Activated T-cell treated with anti-CD3 and anti-CD28 coated beads, Interleukin-2, amount 50 U/mL, for 4 hours (primary cell): Measurements from ENCODE around the gene WRAP53. TPM values are rescaled to one million over a fixed set of nuclear protein-coding genes. Genes with fewer than 3 reads are reported as not detected.
"Not testable (repeated sequence)": the region's sequence is repeated elsewhere in the genome, so short reads cannot be mapped to it uniquely, and the experiment has no call there.

Source experiments
- ATAC-seq, 2 donors: fragments of 200-7000 bp; cut with Tn5 transposase; one replicate each; pipeline ENCODE4 v1.10.0; 2021
- DNase-seq: peaks from one replicate; pipeline ENCODE4 v3.0.0-alpha.2; 2020
- H3K27me3 Mint-ChIP-seq: one replicate; pipeline ENCODE4 v1.8.0; 2021; ENCODE audit warnings: low read depth, mixed read lengths
- H3K36me3 Mint-ChIP-seq: one replicate; pipeline ENCODE4 v1.8.0; 2022; ENCODE audit warnings: mixed read lengths; ENCODE audit not compliant: insufficient read depth
- H3K4me1 Mint-ChIP-seq: one replicate; pipeline ENCODE4 v1.8.0; 2021; ENCODE audit warnings: low read depth, mixed read lengths
- H3K4me3 Mint-ChIP-seq: one replicate; pipeline ENCODE4 v1.8.0; 2021; ENCODE audit warnings: mild to moderate bottlenecking, moderate library complexity, mixed read lengths
- H3K9me3 Mint-ChIP-seq: one replicate; pipeline ENCODE4 v1.8.0; 2021; ENCODE audit warnings: mixed read lengths
- total RNA-seq, 3 donors: library from RNA; stranded (reverse); gene quantifications; one replicate each; pipeline ENCODE4 v1.2.1, GENCODE V29; 2021

WRAP53 gene
- 10 to 100 TPM; 27.3 to 34.9 (median 34.3) TPM for total RNA-seq

- ATAC-seq: peak; percentile 78 to 83
- peak within 1 kb of the TSS; percentile 87 for H3K4me3 Mint-ChIP-seq
- H3K4me1 Mint-ChIP-seq: peaks cover 26% of the 10 kb centered on the region
- H3K27me3 Mint-ChIP-seq: no peaks in the 10 kb centered on the region
- DNase-seq: peak; percentile 94
- H3K36me3 Mint-ChIP-seq: peaks cover 20% of the 10 kb centered on the region
- H3K9me3 Mint-ChIP-seq: no peaks in the 10 kb centered on the region
Measured at GRCh38 chr17:7687908-7688807, at the start of gene WRAP53. Gene WRAP53, plus strand, starts transcription at chr17:7688477. Its CDS starts 172 bp downstream, at chr17:7688649.

- ATAC-seq (no peak), DNase-seq (no peak)
- no peak overlapping the region for H3K4me3 Mint-ChIP-seq
- peaks cover 15% of the 10 kb centered on the region for H3K27me3 Mint-ChIP-seq
- H3K36me3 Mint-ChIP-seq: no peaks in the 10 kb centered on the region
- H3K9me3 Mint-ChIP-seq: no peaks in the 10 kb centered on the region
- H3K4me1 Mint-ChIP-seq: peaks cover 3% of the 10 kb centered on the region
Measured at GRCh38 chr17:7640783-7641182, 47.5 kb upstream of the WRAP53 start.

GRCh38 chr17:7641635-7642034 lies 46.6 kb upstream of the WRAP53 start:
- peak in 1 of 2 donors; percentile 43 for ATAC-seq
- not testable (repeated sequence) for H3K36me3 Mint-ChIP-seq, H3K9me3 Mint-ChIP-seq, DNase-seq, H3K4me1 Mint-ChIP-seq, H3K4me3 Mint-ChIP-seq
- peaks cover 23% of the 10 kb centered on the region for H3K27me3 Mint-ChIP-seq

- H3K27me3 Mint-ChIP-seq: peaks cover 39% of the 10 kb centered on the region
- no peaks in the 10 kb centered on the region for H3K36me3 Mint-ChIP-seq
- H3K4me1 Mint-ChIP-seq: peaks cover 5% of the 10 kb centered on the region
- H3K4me3 Mint-ChIP-seq: no peak overlapping the region
- DNase-seq (no peak), ATAC-seq (no peak)
- no peaks in the 10 kb centered on the region for H3K9me3 Mint-ChIP-seq
Measured at GRCh38 chr17:7644775-7645174, 43.5 kb upstream of the WRAP53 start.

GRCh38 chr17:7646457-7646856 lies 41.8 kb upstream of the WRAP53 start:
- peaks cover 53% of the 10 kb centered on the region for H3K27me3 Mint-ChIP-seq
- DNase-seq: no peak
- no peaks in the 10 kb centered on the region for H3K36me3 Mint-ChIP-seq
- ATAC-seq: no peak
- no peaks in the 10 kb centered on the region for H3K9me3 Mint-ChIP-seq
- H3K4me3 Mint-ChIP-seq: no peak overlapping the region
- peaks cover 18% of the 10 kb centered on the region for H3K4me1 Mint-ChIP-seq

- Mint-ChIP-seq H3K9me3 (no peaks in the 10 kb centered on the region), H3K4me1 (peaks cover 20% of the 10 kb centered on the region), H3K4me3 (no peak overlapping the region), H3K36me3 (no peaks in the 10 kb centered on the region), H3K27me3 (peaks cover 54% of the 10 kb centered on the region)
- ATAC-seq (no peak), DNase-seq (no peak)
Measured at GRCh38 chr17:7647018-7647417, 41.3 kb upstream of the WRAP53 start.

- peak within 1 kb of the TSS; percentile 71 for H3K4me3 Mint-ChIP-seq
- H3K9me3 Mint-ChIP-seq: no peaks in the 10 kb centered on the region
- peaks cover 44% of the 10 kb centered on the region for H3K27me3 Mint-ChIP-seq
- peaks cover 17% of the 10 kb centered on the region for H3K4me1 Mint-ChIP-seq
- H3K36me3 Mint-ChIP-seq: no peaks in the 10 kb centered on the region
- DNase-seq (peak; percentile 73), ATAC-seq (peak; percentile 94)
Measured at GRCh38 chr17:7650509-7651096, 37.7 kb upstream of the WRAP53 start, which contains the start of gene ATP1B2. Gene ATP1B2, plus strand, starts transcription at chr17:7650926. Its CDS starts 593 bp downstream, at chr17:7651519.

- peak in 1 of 2 donors; percentile 3 for ATAC-seq
- H3K9me3 Mint-ChIP-seq: no peaks in the 10 kb centered on the region
- peaks cover 17% of the 10 kb centered on the region for H3K4me1 Mint-ChIP-seq
- peaks cover 40% of the 10 kb centered on the region for H3K27me3 Mint-ChIP-seq
- no peaks in the 10 kb centered on the region for H3K36me3 Mint-ChIP-seq
- H3K4me3 Mint-ChIP-seq: peak overlapping the region; percentile 64
- no peak for DNase-seq
Measured at GRCh38 chr17:7651097-7651664, 37.1 kb upstream of the WRAP53 start.

GRCh38 chr17:7651665-7652387 lies 36.5 kb upstream of the WRAP53 start:
- Mint-ChIP-seq H3K36me3 (no peaks in the 10 kb centered on the region), H3K4me3 (peak overlapping the region; percentile 49), H3K27me3 (peaks cover 35% of the 10 kb centered on the region), H3K4me1 (peaks cover 17% of the 10 kb centered on the region), H3K9me3 (no peaks in the 10 kb centered on the region)
- no peak for DNase-seq
- ATAC-seq: no peak

GRCh38 chr17:7652388-7653356 lies 35.6 kb upstream of the WRAP53 start:
- H3K4me1 Mint-ChIP-seq: peaks cover 17% of the 10 kb centered on the region
- DNase-seq (no peak), ATAC-seq (no peak)
- H3K36me3 Mint-ChIP-seq: no peaks in the 10 kb centered on the region
- no peak overlapping the region for H3K4me3 Mint-ChIP-seq
- no peaks in the 10 kb centered on the region for H3K9me3 Mint-ChIP-seq
- H3K27me3 Mint-ChIP-seq: peaks cover 31% of the 10 kb centered on the region

GRCh38 chr17:7654832-7655540 lies 33.3 kb upstream of the WRAP53 start:
- no peaks in the 10 kb centered on the region for H3K36me3 Mint-ChIP-seq
- H3K4me1 Mint-ChIP-seq: peaks cover 14% of the 10 kb centered on the region
- no peaks in the 10 kb centered on the region for H3K9me3 Mint-ChIP-seq
- no peak overlapping the region for H3K4me3 Mint-ChIP-seq
- no peak for DNase-seq
- peaks cover 17% of the 10 kb centered on the region for H3K27me3 Mint-ChIP-seq
- no peak for ATAC-seq

- DNase-seq (no peak), ATAC-seq (no peak)
- peaks cover 12% of the 10 kb centered on the region for H3K27me3 Mint-ChIP-seq
- no peak overlapping the region for H3K4me3 Mint-ChIP-seq
- peaks cover 9% of the 10 kb centered on the region for H3K4me1 Mint-ChIP-seq
- no peaks in the 10 kb centered on the region for H3K9me3 Mint-ChIP-seq
- no peaks in the 10 kb centered on the region for H3K36me3 Mint-ChIP-seq
Measured at GRCh38 chr17:7655541-7655840, 32.8 kb upstream of the WRAP53 start.
